Activated CD8-positive, alpha-beta T cell treated with anti-CD3 and anti-CD28 coated beads for 36 hours (primary cell): Measurements from ENCODE around the gene GPR18. TPM values are rescaled to one million over a fixed set of nuclear protein-coding genes. Genes with fewer than 3 reads are reported as not detected.

ENCODE experiments used
- ATAC-seq: fragments of 200-7000 bp; cut with Tn5 transposase; one replicate; pipeline ENCODE4 v1.10.0; 2021; ENCODE audit warnings: mild to moderate bottlenecking, moderate library complexity
- CTCF ChIA-PET: fragments of 350-600 bp; sonication (Branson Sonifier 250); formaldehyde crosslinking; loops from one replicate; lab custom pipeline; 2021; ENCODE audit warnings: antibody characterized with exemption; lab: Charles Lee
- POLR2A ChIA-PET: fragments of 350-600 bp; sonication (Branson Sonifier 250); formaldehyde crosslinking; loops from one replicate; lab custom pipeline; 2021; ENCODE audit warnings: antibody characterized with exemption; lab: Charles Lee
- DNase-seq: peaks from one replicate; pipeline ENCODE4 v3.0.0-alpha.2; 2020
- H3K27ac Mint-ChIP-seq: one replicate; pipeline ENCODE4 v1.8.0; 2021; ENCODE audit warnings: mild to moderate bottlenecking, mixed read lengths
- H3K27me3 Mint-ChIP-seq: one replicate; pipeline ENCODE4 v1.8.0; 2021; ENCODE audit warnings: mixed read lengths
- H3K36me3 Mint-ChIP-seq: one replicate; pipeline ENCODE4 v1.8.0; 2021; ENCODE audit warnings: low read depth, mixed read lengths
- H3K4me1 Mint-ChIP-seq: one replicate; pipeline ENCODE4 v1.8.0; 2021; ENCODE audit warnings: low read depth, mixed read lengths
- H3K4me3 Mint-ChIP-seq: one replicate; pipeline ENCODE4 v1.8.0; 2021; ENCODE audit warnings: mild to moderate bottlenecking, moderate library complexity, mixed read lengths
- H3K9me3 Mint-ChIP-seq: one replicate; pipeline ENCODE4 v1.8.0; 2021; ENCODE audit warnings: mixed read lengths
- CTCF ChIP-seq: fragments of 200-600 bp; IDR thresholded peaks from one replicate; pipeline ENCODE4 v1.8.0; 2022; ENCODE audit warnings: antibody characterized with exemption, mild to moderate bottlenecking
- intact Hi-C: fragments of 100-400 bp; cut with micrococcal nuclease; formaldehyde crosslinking; loops from one replicate; pipeline ENCODE4 v1.10.0; 2022
- total RNA-seq, 2 experiments: library from RNA; stranded (reverse); gene quantifications; one replicate each; pipeline ENCODE4 v1.2.3, GENCODE V29; 2021

GPR18 gene
- total RNA-seq, 2 experiments from 2014 or later: 11.4 to 11.6 TPM

- Mint-ChIP-seq H3K27ac (no peak overlapping the region), H3K36me3 (peaks cover 54% of the 10 kb centered on the region), H3K9me3 (no peaks in the 10 kb centered on the region)
Measured at GRCh38 chr13:99278843-99279242, 20.7 kb upstream of the GPR18 start.

DNA sequence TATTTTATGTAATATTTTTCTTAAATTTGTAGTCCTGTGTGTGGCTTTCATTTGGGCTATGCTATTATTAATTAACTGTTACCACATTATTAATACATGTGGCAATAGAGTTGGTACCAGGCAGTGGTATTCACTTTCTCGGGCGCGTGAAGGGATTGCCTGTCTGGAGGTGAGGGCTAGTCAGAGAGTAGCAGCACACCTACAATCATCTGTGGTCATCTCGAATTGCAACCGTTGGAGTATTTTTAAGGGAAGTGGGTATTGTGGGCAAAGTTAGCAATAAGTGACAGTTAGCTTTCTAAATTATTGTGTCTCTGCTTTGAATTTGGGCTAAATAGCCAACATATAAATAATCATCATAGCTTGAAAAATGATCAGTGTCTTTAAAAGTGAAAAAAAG is 20.0 kb upstream of the GPR18 start:
- no peak for TF ChIP-seq CTCF
- no peak for DNase-seq
- Mint-ChIP-seq H3K27ac (no peak overlapping the region), H3K36me3 (peaks cover 59% of the 10 kb centered on the region), H3K27me3 (no peaks in the 10 kb centered on the region), H3K9me3 (no peaks in the 10 kb centered on the region), H3K4me3 (no peak overlapping the region), H3K4me1 (peaks cover 91% of the 10 kb centered on the region)
- no peak for ATAC-seq
- ChIA-PET CTCF (interaction anchor here (1.0 to 3.5 kb wide), 4 partner anchors 9 to 158 kb away, joined by 6 to 20 read pairs (median 6); no protein-coding TSS in a partner anchor), POLR2A (interaction anchor here (1.1 to 1.4 kb wide), 3 partner anchors 9 to 18 kb away, joined by 3 to 4 read pairs (median 3); no protein-coding TSS in a partner anchor)
- intact Hi-C loops: loop anchor here (5.0 kb wide), 1 partner anchor 34 kb away; no protein-coding TSS in a partner anchor

More at GRCh38 chr13:99278843-99279242, 20.7 kb upstream of the GPR18 start:
- TF ChIP-seq CTCF: no peak
- intact Hi-C loops: loop anchor here (5.0 kb wide), 1 partner anchor 33 kb away; no protein-coding TSS in a partner anchor
- Mint-ChIP-seq H3K27me3 (no peaks in the 10 kb centered on the region), H3K4me1 (peaks cover 89% of the 10 kb centered on the region), H3K4me3 (no peak overlapping the region)
- ChIA-PET CTCF (interaction anchor here (1.0 to 3.5 kb wide), 6 partner anchors 10 to 227 kb away, joined by 3 to 20 read pairs (median 6); no protein-coding TSS in a partner anchor), POLR2A (interaction anchor here (1.1 to 1.4 kb wide), 3 partner anchors 9 to 18 kb away, joined by 3 to 4 read pairs (median 3); no protein-coding TSS in a partner anchor)
- DNase-seq (no peak), ATAC-seq (no peak)

DNA sequence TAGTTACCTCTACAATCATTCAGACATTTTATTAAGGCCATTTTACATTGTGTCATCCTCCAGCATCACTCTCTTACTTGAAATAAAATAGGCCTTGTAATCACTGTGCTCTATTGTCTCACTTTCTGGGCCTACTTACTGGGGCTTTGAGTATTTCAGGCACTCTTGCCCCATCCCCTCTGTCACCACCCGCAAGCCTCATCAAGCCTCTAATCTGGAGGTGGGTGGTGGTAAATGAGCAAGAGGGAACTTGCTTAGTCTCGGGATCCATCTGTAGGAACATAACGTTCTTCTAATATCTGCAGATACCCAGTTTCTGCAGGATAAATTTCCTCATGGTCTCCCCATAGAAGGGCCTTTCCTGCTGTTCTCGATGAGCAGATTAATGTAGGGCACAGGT is 19.4 kb upstream of the GPR18 start:
- Mint-ChIP-seq H3K27me3 (no peaks in the 10 kb centered on the region), H3K27ac (peak overlapping the region; percentile 28), H3K4me1 (peaks cover 90% of the 10 kb centered on the region), H3K4me3 (no peak overlapping the region), H3K9me3 (peaks cover 2% of the 10 kb centered on the region), H3K36me3 (peaks cover 63% of the 10 kb centered on the region)
- no peak for TF ChIP-seq CTCF
- DNase-seq (no peak), ATAC-seq (no peak)
- ChIA-PET CTCF (interaction anchor here (1.0 to 3.5 kb wide), 4 partner anchors 8 to 158 kb away, joined by 6 to 20 read pairs (median 6); no protein-coding TSS in a partner anchor), POLR2A (interaction anchor here (1.1 to 1.4 kb wide), 2 partner anchors 11 to 19 kb away, joined by 3 read pairs; no protein-coding TSS in a partner anchor)
- intact Hi-C loops: loop anchor here (5.0 kb wide), 1 partner anchor 35 kb away; no protein-coding TSS in a partner anchor

DNA sequence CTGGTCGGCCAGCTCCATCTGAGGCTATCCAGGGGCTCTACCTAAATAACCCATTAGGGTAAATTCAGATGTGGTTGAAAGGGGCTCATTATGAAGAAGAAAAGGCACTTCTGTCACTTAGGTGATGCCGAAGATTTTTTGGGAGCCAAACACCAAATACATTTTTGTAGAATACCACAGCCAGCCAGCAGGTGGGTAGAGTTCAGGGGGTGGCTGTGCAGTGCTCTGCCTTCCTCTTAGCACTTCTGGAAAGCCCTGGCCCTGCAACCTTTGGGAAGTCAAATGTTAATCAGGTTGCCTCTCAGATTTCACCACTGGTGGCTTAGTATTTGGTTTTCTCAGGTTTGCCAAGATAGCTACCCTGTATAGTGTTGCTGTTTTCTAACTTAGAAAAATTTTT is 18.5 kb upstream of the GPR18 start:
- Mint-ChIP-seq H3K27me3 (no peaks in the 10 kb centered on the region), H3K36me3 (peaks cover 71% of the 10 kb centered on the region), H3K4me3 (no peak overlapping the region), H3K9me3 (peaks cover 6% of the 10 kb centered on the region), H3K4me1 (peaks cover 90% of the 10 kb centered on the region), H3K27ac (peak overlapping the region; percentile 58)
- ChIA-PET POLR2A (interaction anchor here (1.3 to 1.4 kb wide), 2 partner anchors 23 to 84 kb away, joined by 3 read pairs; no protein-coding TSS in a partner anchor), CTCF (interaction anchor here (1.0 to 13.4 kb wide), 5 partner anchors 11 to 159 kb away, joined by 3 to 280 read pairs (median 7); no protein-coding TSS in a partner anchor)
- DNase-seq (no peak), ATAC-seq (peak; percentile 12)
- intact Hi-C loops: loop anchor here (5.0 kb wide), 1 partner anchor 36 kb away; no protein-coding TSS in a partner anchor
- TF ChIP-seq CTCF: peak; percentile 33

DNA sequence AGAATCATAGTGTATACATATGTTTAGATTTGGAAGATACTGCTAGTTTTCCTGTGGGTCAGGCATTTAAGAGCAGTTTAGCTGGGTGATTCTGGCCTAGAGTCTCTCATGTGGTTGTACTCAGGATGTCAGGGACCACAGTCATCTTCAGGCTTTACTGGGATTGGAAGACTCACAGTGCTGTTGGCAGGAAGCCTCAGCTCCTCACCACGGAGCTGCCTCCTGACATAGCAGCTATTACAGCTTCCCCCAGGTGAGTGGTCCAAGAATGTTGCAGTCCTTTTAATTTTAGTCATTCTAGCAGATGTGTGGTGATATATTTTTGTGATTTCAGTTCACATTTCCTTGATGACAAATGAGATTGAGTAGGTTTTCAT is 16.9 kb upstream of the GPR18 start:
- peak; percentile 69 for DNase-seq
- peak; percentile 82 for ATAC-seq
- Mint-ChIP-seq H3K4me3 (no peak overlapping the region), H3K4me1 (peaks cover 93% of the 10 kb centered on the region), H3K36me3 (peaks cover 66% of the 10 kb centered on the region), H3K27ac (peak overlapping the region; percentile 80), H3K9me3 (peaks cover 6% of the 10 kb centered on the region), H3K27me3 (no peaks in the 10 kb centered on the region)
- intact Hi-C loops: loop anchor here (5.0 kb wide), 1 partner anchor 37 kb away; no protein-coding TSS in a partner anchor
- ChIA-PET CTCF (interaction anchor here (1.0 to 13.4 kb wide), 10 partner anchors 9 to 230 kb away, joined by 3 to 280 read pairs (median 5); no protein-coding TSS in a partner anchor), POLR2A (interaction anchor here (1.2 to 1.6 kb wide), 4 partner anchors 21 to 89 kb away, joined by 3 to 8 read pairs (median 3); no protein-coding TSS in a partner anchor)
- no peak for TF ChIP-seq CTCF
